ENCODE data around the gene COPS4.

COPS4 gene

GRCh38 chr4:83010111-83010521 is 24.9 kb upstream of the COPS4 start:
- 0 to 1% methylated on average over 14 of the region's 14 CpGs for WGBS, 2 experiments
- H3K27ac ChIP-seq (ENCODE audit: insufficient read depth, low read depth, low read length, poor library complexity, severe bottlenecking): peak overlapping the region; percentile 76

GRCh38 chr4:83010522-83011318 is 24.3 kb upstream of the COPS4 start, which contains the start of gene LIN54:
TSS of gene LIN54 (minus strand) at chr4:83010823. CDS start at chr4:82984844, 25,979 bp downstream.
- H3K36me3 ChIP-seq (ENCODE audit: control insufficient read depth, insufficient read depth, low read length): no peaks in the 10 kb centered on the region
- H3K4me3 ChIP-seq (ENCODE audit: insufficient read depth, low read depth, low read length): peak within 1 kb of the TSS; percentile 81
- no peaks in the 10 kb centered on the region for H3K9me3 ChIP-seq (ENCODE audit: control insufficient read depth, low read length)
- peak within 1 kb of the TSS; percentile 76 for H3K27ac ChIP-seq (ENCODE audit: insufficient read depth, low read depth, low read length, poor library complexity, severe bottlenecking)
- H3K4me1 ChIP-seq (ENCODE audit: control insufficient read depth, insufficient read depth, low read length): peaks cover 8% of the 10 kb centered on the region
- peaks cover 16% of the 10 kb centered on the region for H3K27me3 ChIP-seq (ENCODE audit: control insufficient read depth, insufficient read depth, low read length, poor library complexity, severe bottlenecking)
- WGBS, 2 experiments: 0 to 1% methylated on average over 50 to 52 of the region's 54 CpGs

More at GRCh38 chr4:83010111-83010521, 24.9 kb upstream of the COPS4 start:
- H3K4me1 ChIP-seq (ENCODE audit: control insufficient read depth, insufficient read depth, low read length): peaks cover 8% of the 10 kb centered on the region
- H3K9me3 ChIP-seq (ENCODE audit: control insufficient read depth, low read length): no peaks in the 10 kb centered on the region
- H3K27me3 ChIP-seq (ENCODE audit: control insufficient read depth, insufficient read depth, low read length, poor library complexity, severe bottlenecking): peaks cover 16% of the 10 kb centered on the region
- peak overlapping the region; percentile 81 for H3K4me3 ChIP-seq (ENCODE audit: insufficient read depth, low read depth, low read length)
- no peaks in the 10 kb centered on the region for H3K36me3 ChIP-seq (ENCODE audit: control insufficient read depth, insufficient read depth, low read length)

GRCh38 chr4:83011689-83012199 is 23.2 kb upstream of the COPS4 start:
- peak overlapping the region; percentile 81 for H3K4me3 ChIP-seq (ENCODE audit: insufficient read depth, low read depth, low read length)
- H3K4me1 ChIP-seq (ENCODE audit: control insufficient read depth, insufficient read depth, low read length): peaks cover 8% of the 10 kb centered on the region
- H3K9me3 ChIP-seq (ENCODE audit: control insufficient read depth, low read length): no peaks in the 10 kb centered on the region
- peaks cover 16% of the 10 kb centered on the region for H3K27me3 ChIP-seq (ENCODE audit: control insufficient read depth, insufficient read depth, low read length, poor library complexity, severe bottlenecking)
- WGBS, 2 experiments: 0 to 4% methylated on average over 4 to 5 of the region's 5 CpGs
- H3K36me3 ChIP-seq (ENCODE audit: control insufficient read depth, insufficient read depth, low read length): no peaks in the 10 kb centered on the region
- H3K27ac ChIP-seq (ENCODE audit: insufficient read depth, low read depth, low read length, poor library complexity, severe bottlenecking): no peak overlapping the region

DNA sequence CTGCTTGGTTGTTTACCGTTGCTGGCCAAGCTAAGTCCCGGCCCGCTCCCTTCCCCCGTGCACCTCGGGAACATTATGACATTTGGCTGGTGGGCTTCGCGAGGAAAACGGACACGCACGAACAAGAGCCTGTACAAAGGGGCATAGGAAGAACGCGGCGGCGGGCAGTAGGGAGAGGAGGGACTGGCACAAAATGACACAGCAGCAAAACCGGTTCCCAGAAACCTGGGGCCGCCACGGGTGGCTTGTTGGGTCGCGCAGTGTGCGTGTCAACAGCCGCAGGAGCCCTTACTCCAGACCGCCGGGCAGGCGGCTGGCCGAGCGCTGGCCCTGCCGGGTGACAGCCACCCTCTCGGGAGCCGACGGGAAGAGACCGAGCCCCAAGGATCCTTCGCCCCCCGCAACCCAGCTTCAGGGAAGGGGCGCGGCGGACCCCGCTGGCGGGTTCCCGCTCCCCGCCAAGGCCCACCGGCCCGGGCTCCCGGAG is 22.7 kb upstream of the COPS4 start:
- H3K36me3 ChIP-seq (ENCODE audit: control insufficient read depth, insufficient read depth, low read length): no peaks in the 10 kb centered on the region
- WGBS, 2 experiments: 0% methylated on average over 43 of the region's 43 CpGs

GRCh38 chr4:83012687-83013419 is 22.1 kb upstream of the COPS4 start:
- WGBS, 2 experiments: 0% methylated on average over 73 of the region's 73 CpGs

More for the DNA sequence above, 22.7 kb upstream of the COPS4 start:
- Histone ChIP-seq H3K4me1 (ENCODE audit: control insufficient read depth, insufficient read depth, low read length) (peaks cover 8% of the 10 kb centered on the region), H3K27me3 (ENCODE audit: control insufficient read depth, insufficient read depth, low read length, poor library complexity, severe bottlenecking) (peaks cover 16% of the 10 kb centered on the region), H3K27ac (ENCODE audit: insufficient read depth, low read depth, low read length, poor library complexity, severe bottlenecking) (no peak overlapping the region), H3K9me3 (ENCODE audit: control insufficient read depth, low read length) (no peaks in the 10 kb centered on the region), H3K4me3 (ENCODE audit: insufficient read depth, low read depth, low read length) (peak overlapping the region; percentile 52)

DNA sequence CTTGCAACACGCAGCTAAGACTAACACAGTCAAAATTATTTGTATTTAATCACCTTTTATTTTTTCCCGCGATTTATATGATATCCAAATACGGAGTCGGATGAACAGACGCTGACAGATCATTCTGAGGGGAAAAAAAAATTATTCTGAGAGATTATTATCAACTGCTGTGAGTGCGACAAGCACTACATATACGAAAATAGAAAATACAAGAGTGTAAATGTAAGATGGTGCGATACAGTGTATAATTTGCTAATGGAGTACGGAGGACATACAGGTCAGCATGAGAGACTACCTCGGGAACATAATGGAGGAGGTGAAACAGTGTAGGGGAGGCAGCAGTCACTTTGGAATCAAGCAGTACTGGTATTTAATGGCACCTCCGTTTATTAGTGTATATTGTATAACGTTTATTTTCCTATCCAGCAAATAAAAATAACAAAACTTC is 21.5 kb upstream of the COPS4 start:
- H3K27ac ChIP-seq (ENCODE audit: insufficient read depth, low read depth, low read length, poor library complexity, severe bottlenecking): no peak overlapping the region
- H3K4me1 ChIP-seq (ENCODE audit: control insufficient read depth, insufficient read depth, low read length): peaks cover 8% of the 10 kb centered on the region
- H3K4me3 ChIP-seq (ENCODE audit: insufficient read depth, low read depth, low read length): peak overlapping the region; percentile 52
- H3K9me3 ChIP-seq (ENCODE audit: control insufficient read depth, low read length): no peaks in the 10 kb centered on the region
- WGBS, 2 experiments: 58 to 61% methylated on average over 11 to 12 of the region's 13 CpGs
- peaks cover 16% of the 10 kb centered on the region for H3K27me3 ChIP-seq (ENCODE audit: control insufficient read depth, insufficient read depth, low read length, poor library complexity, severe bottlenecking)
- H3K36me3 ChIP-seq (ENCODE audit: control insufficient read depth, insufficient read depth, low read length): no peaks in the 10 kb centered on the region

More at GRCh38 chr4:83012687-83013419, 22.1 kb upstream of the COPS4 start:
- Histone ChIP-seq H3K27me3 (ENCODE audit: control insufficient read depth, insufficient read depth, low read length, poor library complexity, severe bottlenecking) (peaks cover 16% of the 10 kb centered on the region), H3K4me1 (ENCODE audit: control insufficient read depth, insufficient read depth, low read length) (peaks cover 8% of the 10 kb centered on the region), H3K27ac (ENCODE audit: insufficient read depth, low read depth, low read length, poor library complexity, severe bottlenecking) (no peak overlapping the region), H3K9me3 (ENCODE audit: control insufficient read depth, low read length) (no peaks in the 10 kb centered on the region), H3K36me3 (ENCODE audit: control insufficient read depth, insufficient read depth, low read length) (no peaks in the 10 kb centered on the region), H3K4me3 (ENCODE audit: insufficient read depth, low read depth, low read length) (peak overlapping the region; percentile 52)

DNA sequence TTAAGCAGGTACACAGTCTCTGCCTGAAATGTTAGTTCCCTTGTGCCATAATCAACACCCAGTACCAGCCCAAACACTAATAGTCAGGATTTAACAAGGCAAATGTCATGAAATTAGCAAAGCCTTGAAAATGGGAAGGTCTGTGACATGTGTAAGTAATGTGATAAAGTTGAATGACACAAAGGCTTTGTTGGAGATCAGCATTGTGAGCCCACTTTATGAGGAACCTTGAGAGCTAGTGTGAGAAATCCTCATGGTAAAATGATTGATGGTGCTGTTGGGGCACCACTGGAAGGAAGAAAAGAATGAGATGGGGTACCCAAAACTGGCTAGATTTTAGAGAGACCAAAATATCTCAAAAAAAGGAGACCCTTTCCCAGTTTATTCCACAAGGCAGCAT is 21.1 kb upstream of the COPS4 start:
- no peak overlapping the region for H3K4me3 ChIP-seq (ENCODE audit: insufficient read depth, low read depth, low read length)
- no peak overlapping the region for H3K27ac ChIP-seq (ENCODE audit: insufficient read depth, low read depth, low read length, poor library complexity, severe bottlenecking)

DNA sequence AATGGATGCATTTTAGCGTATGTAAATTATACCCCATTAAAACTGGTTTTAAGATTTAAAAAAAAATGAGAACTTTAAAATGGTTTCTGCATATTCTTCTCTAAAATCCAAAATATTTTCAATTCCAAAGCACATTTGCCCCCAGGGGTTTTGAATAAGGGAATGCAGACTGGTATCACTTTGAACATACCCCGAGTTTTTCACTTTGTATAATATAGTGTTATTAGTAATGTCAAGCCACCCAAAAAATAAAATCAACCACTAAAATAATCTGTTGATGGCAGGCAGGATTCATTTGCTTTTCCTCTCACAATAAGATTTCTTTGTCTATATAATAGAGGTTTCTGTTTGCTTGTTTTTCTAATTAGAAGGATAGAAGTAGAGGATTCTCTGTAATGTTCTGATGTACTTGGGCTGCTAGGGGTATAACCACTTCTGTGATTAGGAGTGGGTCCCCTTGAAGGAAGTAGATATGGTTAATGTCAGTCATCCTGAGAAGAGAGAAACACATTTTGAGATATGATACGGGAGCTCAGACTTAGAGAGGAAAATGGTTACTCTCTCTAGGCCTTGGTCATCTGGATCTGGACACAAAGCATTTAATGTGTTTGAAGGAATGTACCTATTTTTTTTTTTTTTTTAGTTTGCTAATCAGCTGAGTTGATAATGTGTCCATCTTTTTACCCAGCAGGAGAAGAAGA is 15.0 kb upstream of the COPS4 start:
- Histone ChIP-seq H3K4me3 (ENCODE audit: insufficient read depth, low read depth, low read length) (no peak overlapping the region), H3K27ac (ENCODE audit: insufficient read depth, low read depth, low read length, poor library complexity, severe bottlenecking) (no peak overlapping the region), H3K4me1 (ENCODE audit: control insufficient read depth, insufficient read depth, low read length) (no peaks in the 10 kb centered on the region), H3K27me3 (ENCODE audit: control insufficient read depth, insufficient read depth, low read length, poor library complexity, severe bottlenecking) (no peaks in the 10 kb centered on the region), H3K36me3 (ENCODE audit: control insufficient read depth, insufficient read depth, low read length) (no peaks in the 10 kb centered on the region), H3K9me3 (ENCODE audit: control insufficient read depth, low read length) (no peaks in the 10 kb centered on the region)
- WGBS, 2 experiments: 97 to 98% methylated on average over 1 of the region's 3 CpGs

More for the DNA sequence above, 21.1 kb upstream of the COPS4 start:
- peaks cover 16% of the 10 kb centered on the region for H3K27me3 ChIP-seq (ENCODE audit: control insufficient read depth, insufficient read depth, low read length, poor library complexity, severe bottlenecking)
- H3K4me1 ChIP-seq (ENCODE audit: control insufficient read depth, insufficient read depth, low read length): peaks cover 8% of the 10 kb centered on the region
- no peaks in the 10 kb centered on the region for H3K9me3 ChIP-seq (ENCODE audit: control insufficient read depth, low read length)
- H3K36me3 ChIP-seq (ENCODE audit: control insufficient read depth, insufficient read depth, low read length): no peaks in the 10 kb centered on the region

- Histone ChIP-seq H3K36me3 (ENCODE audit: control insufficient read depth, insufficient read depth, low read length) (no peaks in the 10 kb centered on the region), H3K27ac (ENCODE audit: insufficient read depth, low read depth, low read length, poor library complexity, severe bottlenecking) (no peak overlapping the region), H3K9me3 (ENCODE audit: control insufficient read depth, low read length) (no peaks in the 10 kb centered on the region), H3K4me3 (ENCODE audit: insufficient read depth, low read depth, low read length) (no peak overlapping the region), H3K27me3 (ENCODE audit: control insufficient read depth, insufficient read depth, low read length, poor library complexity, severe bottlenecking) (no peaks in the 10 kb centered on the region), H3K4me1 (ENCODE audit: control insufficient read depth, insufficient read depth, low read length) (no peaks in the 10 kb centered on the region)
- WGBS, 2 experiments: 83 to 96% methylated on average over 1 to 2 of the region's 2 CpGs
Observed at GRCh38 chr4:83022724-83023450, 12.1 kb upstream of the COPS4 start.

Data from ectodermal cell (in vitro differentiated cells).